GM18505 (cell line): ENCODE measurements around the gene DHCR7.
"Not testable (repeated sequence)": the region's sequence is repeated elsewhere in the genome, so short reads cannot be mapped to it uniquely, and the experiment has no call there.

Source experiments
- ATAC-seq: cut with Tn5 transposase; IDR thresholded peaks from one replicate; pipeline ENCODE4 v1.9.1; 2021; ENCODE audit not compliant: unreplicated experiment
- POLR2A ChIP-seq: IDR thresholded peaks from 4 replicates; pipeline ENCODE4 v1.6.1; 2011; ENCODE audit warnings: borderline replicate concordance; ENCODE audit not compliant: insufficient read depth, insufficient read length; ENCODE audit errors: extremely low read depth

DHCR7 gene

DNA sequence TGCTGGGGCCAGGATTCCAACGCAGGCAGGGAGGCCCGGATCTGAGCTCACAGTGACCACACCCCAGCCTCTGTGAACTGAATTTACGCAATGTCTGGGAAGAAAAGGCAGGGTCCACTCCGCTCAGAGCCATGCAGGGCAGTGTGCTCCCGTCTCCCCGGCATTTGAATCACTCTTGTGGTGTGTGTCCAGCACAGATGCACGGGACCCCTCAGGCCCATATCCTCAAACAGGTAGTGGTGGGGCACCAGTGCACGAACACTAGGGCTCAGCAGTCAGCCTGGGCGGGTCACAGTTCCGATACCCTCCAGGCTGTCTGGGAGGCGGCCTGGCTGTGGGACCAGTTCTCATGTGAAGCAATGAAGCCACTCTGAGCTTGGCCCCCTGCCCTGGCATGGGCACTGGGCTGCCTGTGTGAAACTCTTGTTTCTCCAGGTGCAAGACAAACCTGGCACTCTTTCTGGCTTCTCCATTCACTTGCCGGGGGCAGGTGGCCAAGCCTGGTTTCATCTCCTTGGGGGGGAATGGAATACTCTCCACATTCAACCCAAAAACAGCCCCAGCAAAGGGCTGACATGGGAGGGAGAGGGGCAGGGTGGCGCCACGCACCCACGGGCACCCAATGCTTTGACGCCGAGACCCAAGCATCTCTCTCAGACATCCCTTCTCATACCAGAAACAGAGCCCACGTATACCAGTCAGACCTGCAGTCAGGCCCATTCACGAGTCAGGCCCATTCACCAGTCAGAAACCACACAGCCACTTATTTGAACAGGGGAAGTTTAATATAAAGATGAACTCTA lies 14.3 kb downstream of the DHCR7 start:
- no peak for TF ChIP-seq POLR2A
- no peak for ATAC-seq

DNA sequence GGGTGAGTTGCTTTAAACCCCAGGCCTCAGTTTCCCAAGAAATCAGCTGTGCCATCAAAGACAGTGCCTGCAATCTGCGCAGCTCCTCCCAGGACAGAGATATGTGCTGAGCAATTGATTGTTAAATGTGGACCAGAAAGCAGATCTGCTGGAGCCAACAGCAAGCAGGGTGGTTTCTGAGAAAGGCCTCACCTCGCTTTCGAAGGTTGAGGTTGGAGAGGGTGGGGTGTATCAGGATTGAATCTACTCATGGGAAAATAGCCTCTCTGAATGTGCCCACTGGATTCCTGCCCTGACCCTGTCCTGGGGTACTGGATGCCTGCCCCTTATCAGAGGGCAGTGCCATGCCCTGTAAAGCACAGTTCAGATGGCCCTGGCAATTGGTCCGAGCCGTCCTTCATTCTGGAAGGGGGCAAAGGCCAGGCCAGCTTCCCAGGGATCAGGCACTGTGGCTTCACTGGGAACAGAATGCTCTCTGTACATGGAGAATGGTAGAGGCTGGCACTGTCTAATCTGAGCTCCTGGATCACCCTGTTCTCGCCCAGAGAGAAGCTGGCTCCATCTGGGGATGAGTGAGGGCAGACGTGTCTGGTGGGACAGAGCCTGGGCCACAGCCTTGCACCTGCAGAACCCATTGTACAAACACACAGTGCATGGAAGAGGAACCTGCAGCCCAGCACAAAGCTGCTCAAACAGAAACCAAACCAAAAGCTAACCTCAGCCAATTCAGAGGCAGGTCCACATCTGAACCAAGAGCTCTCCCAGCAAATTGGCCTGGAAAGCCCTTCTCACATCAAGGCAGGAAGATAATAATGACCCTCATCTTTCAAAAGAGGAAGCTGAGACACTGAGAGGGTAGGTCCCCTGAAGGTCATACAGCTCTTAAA lies 15.2 kb downstream of the DHCR7 start:
- ATAC-seq: no peak
- no peak for TF ChIP-seq POLR2A

- no peak for ATAC-seq
- TF ChIP-seq POLR2A: no peak
Measured at GRCh38 chr11:71431271-71431670, 16.9 kb downstream of the DHCR7 start.

GRCh38 chr11:71430166-71430565 lies 18.0 kb downstream of the DHCR7 start:
- no peak for TF ChIP-seq POLR2A
- no peak for ATAC-seq

- ATAC-seq: no peak
Measured at GRCh38 chr11:71429701-71430100, 18.5 kb downstream of the DHCR7 start.

GRCh38 chr11:71428861-71429435 lies 19.2 kb downstream of the DHCR7 start:
- TF ChIP-seq POLR2A: no peak
- ATAC-seq: no peak

More at GRCh38 chr11:71429701-71430100, 18.5 kb downstream of the DHCR7 start:
- TF ChIP-seq POLR2A: no peak

GRCh38 chr11:71426413-71426812 lies 21.8 kb downstream of the DHCR7 start:
- ATAC-seq: no peak
- TF ChIP-seq POLR2A: no peak

DNA sequence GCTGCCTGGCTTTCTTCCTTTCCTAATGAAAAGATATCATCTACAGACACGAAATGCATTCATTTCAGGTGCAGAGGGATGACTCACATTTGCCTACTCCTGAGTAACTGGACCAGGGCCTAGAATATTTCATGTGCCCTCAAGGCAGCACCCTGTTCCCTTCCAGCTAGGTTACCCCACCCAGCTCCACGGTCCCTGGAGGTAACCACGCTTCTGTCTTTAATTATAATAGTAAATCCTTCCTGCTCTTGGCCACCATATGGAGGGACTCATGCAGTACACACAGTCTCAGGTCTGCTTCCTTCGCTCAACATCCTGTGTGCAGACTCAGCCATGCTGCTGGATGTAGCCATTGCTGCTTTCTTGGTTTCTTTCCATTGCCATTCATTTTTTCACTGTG lies 22.3 kb downstream of the DHCR7 start:
- no peak for ATAC-seq
- no peak for TF ChIP-seq POLR2A

DNA sequence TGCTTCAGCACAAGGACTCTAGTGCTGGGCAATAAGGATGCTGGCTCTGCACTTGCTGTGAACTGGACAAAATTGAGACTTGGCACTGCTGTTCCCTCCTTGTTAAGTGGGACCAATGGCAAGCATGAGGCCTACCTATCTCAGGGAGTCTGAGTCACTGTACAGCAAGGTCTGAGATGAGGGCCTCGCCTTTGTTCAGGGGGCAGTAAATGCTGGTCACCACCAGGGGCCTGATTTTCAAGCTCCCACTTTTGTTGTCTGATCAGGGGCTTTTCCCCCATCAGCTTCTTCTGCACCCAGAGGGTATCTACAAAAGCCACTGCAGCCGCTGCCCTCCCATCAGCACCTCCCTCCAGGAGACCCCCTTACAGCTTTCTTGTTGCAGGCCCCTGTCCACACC lies 22.8 kb downstream of the DHCR7 start:
- TF ChIP-seq POLR2A: no peak
- ATAC-seq: no peak

GRCh38 chr11:71423181-71423790 lies 24.9 kb downstream of the DHCR7 start:
- ATAC-seq: no peak
- TF ChIP-seq POLR2A: no peak

DNA sequence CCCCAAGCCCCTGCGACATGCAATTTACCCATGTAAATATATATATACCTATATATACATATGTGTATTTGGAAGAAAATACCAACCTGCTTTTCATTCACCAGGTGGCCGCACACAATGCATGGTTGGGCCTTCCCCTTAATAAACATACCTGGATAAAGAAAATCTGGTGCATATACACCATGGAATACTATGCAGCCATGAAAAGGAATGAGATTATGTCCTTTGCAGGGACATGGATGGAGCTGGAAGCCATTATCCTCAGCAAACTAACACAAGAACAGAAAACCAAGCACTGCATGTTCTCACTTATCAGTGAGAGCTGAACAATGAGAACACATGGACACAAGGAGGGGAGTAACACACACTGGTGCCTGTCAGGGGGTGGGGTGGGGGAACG lies 25.9 kb downstream of the DHCR7 start:
- not testable (repeated sequence) for ATAC-seq

DNA sequence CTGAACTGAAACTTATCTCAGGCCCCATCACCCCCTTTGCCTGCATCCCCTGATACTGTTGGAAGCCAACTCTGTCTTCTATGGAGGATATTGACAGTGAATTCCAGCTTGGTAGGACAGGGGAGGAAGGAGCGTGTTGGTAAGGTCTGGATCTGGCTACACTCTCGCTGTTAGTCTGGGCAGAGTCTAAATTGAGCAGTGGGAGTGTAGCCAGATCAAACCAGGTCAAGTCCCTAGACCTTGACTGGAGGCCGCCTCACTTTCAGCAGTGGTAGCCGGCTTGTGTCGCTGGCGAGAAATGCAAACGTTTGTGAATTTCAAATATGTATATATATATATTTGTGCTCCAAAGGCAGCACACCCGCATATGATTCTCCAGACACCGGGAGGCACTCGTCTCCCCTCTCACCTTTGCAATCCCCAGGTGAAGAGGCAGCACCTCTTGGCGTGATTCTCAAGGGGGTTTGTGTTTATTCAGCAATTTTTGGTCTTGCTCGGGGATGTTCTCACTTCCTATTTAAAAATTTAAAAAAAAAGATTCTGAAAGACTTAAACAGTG lies 26.7 kb downstream of the DHCR7 start:
- no peak for TF ChIP-seq POLR2A
- no peak for ATAC-seq
